Caki2 (cell line): ENCODE measurements around the gene NOTCH1. TPM values are rescaled to one million over a fixed set of nuclear protein-coding genes. Genes with fewer than 3 reads are reported as not detected.

Experiments
- DNase-seq: peaks from one replicate; pipeline ENCODE4 v3.0.0-alpha.2; 2015; ENCODE audit warnings: low read depth
- in situ Hi-C: cut with HindIII; loops from 2 replicates; pipeline ENCODE4 v1.10.0; 2016; ENCODE audit warnings: low sequenced_read_pairs, low pct_unique_long_range_greater_than_20kb, mixed read lengths
- total RNA-seq: library from RNA; depleted of rRNA; stranded (reverse); fragments of >200 nt; shearing (Covaris generic); gene quantifications from 2 replicates; pipeline ENCODE4 v1.2.3, GENCODE V29; 2014; ENCODE audit warnings: low replicate concordance

The NOTCH1 gene
- total RNA-seq, 1 experiment from 2014 or later, result 7.9 TPM

DNA sequence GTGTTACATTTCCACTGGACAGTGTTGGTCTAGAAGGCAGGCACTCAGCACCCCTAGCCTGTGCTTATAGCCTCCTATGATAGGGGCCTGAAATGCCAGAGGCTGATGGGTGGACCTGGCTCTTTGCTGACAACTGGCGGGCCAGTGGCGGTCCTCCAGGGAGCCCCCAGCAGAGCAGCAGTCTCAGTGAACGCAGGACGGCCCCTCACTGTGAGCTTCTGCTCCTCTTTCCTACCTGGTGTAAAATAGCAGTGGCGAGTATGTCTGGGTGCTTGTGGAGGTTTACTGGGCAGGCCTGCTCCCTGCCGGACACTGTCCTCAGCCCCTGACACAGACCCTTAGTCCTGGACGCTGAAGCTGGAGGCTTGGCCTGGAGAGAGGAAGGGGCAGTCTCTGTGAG lies 59.7 kb downstream of the NOTCH1 start:
- in situ Hi-C loops, result loop anchor here (10.0 kb wide), 1 partner anchor 69 kb away; no protein-coding TSS in a partner anchor
- no peak for DNase-seq

DNA sequence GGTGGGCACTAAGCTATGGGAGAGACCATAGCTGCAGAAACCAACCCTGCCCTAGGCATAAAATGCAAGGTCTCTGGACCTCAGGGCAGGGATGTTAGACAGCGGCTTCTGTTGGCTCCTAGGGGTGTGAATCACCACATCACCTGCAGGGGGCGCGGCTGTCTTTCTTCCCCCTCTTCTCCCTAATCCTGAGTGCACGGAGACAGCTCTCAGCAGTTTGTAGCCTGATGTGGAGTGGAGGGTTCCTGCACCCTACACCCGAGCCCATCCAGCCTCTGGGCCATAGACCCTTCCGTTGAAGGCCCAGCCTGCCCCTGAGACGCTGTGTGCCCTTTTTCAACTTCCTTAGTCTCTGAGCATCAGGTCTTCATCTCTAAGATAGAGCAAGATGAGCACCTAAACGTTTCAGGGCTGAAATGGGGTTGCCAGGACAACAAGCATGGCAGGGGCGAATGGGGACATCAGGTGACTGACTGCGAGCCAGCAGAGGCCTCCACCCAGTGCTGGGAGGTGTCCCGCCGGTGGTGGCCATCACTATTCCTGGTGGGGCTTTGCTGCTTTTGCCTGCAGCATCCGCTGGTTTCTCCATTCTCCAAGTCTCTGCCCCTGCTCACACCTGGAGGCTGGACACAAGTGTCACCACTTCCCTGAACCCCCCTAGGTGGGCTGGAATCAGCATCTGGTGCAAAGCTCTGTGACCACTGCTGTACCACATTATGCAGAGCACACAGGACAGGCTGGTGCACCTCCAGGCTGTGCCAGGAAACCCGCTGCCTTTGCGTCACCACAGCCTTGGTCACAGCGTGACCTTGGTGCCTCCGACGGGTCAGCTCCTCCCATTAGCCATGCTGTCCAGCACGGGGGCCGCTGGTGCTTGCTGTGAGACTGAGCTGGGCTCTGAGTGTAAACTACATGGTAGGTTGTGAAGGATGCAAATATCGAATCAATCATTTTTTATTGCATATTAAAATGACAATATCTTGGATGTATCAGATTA lies 60.5 kb downstream of the NOTCH1 start:
- in situ Hi-C loops, result loop anchor here (10.0 kb wide), 1 partner anchor 69 kb away; no protein-coding TSS in a partner anchor

DNA sequence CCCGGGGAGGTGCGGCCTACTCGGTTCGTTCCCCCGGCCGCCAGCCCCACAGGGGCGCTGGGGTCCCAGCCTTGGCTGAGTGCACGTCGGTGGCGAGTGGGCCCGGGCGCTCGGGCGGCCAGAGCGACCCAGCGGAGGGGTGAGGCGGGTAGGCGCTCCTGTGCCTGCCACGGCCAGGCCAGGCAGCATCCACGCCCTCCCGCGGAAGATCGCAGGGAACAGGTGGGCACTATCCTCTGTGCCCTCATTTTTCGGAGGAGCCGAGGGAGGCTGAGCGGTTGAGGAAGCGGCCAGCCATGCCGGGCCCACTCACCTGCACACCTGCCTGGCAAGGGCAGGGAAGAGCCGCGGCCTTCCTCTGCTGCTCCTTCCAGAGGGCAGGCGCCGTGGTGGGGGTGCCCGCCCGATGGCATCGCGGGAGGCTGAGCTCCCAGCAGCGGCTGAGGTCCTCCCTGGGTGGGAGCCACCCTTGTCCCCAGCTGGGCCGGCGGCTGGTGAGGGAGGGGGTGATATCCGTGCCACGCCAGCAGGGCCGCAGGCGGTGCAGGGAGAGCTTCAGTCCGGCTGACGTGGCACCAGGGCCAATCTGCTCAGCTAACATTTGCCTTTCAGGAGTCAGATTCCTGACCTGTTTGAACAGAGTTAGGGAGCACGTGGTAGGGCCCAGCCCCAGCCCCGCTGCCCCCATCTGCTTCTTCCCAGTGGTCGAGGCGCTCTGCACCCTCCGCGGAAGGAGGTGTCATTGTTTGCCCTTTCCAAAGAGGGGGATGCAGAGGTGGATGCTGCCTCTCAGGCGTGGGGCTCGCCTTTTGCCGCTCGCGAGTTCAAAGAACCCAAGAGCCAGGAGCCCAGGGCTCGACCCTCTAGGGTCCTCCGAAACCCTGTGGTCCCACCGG lies 61.4 kb downstream of the NOTCH1 start:
- DNase-seq, result peak; percentile 70
- in situ Hi-C loops, result loop anchor here (10.0 kb wide), 1 partner anchor 70 kb away; no protein-coding TSS in a partner anchor

More for the DNA sequence above, 60.5 kb downstream of the NOTCH1 start:
- peak; percentile 76 for DNase-seq

DNA sequence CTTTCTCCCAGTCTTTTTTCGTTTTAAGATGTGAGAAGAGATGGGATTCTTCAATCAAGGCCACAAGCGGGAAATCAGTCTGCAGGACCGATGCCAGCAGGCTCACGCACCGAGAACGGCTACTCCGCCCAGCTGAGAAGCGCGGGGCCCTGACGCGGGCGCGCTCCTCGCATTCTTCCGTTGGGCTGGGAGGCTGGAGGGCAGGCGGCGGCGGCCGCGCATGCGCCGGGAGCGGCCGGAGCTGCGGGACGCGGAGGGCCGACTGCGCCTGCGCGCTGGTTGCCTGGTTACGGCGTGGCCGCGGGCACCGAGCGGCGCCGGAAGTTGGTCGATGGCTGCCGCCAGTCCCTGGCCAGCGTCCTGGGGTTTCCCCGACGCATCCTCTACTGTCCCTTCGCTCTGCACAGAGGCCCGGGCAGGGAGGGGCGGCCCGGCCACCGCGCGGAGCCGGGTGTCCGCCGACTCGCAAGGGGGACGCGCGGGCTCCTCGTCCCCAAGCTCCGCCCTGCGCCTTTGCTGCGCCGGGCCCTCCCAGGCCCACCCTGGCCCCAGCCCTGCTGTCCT lies 62.2 kb downstream of the NOTCH1 start:
- in situ Hi-C loops, result loop anchor here (10.0 kb wide), 1 partner anchor 71 kb away; no protein-coding TSS in a partner anchor
- DNase-seq, result peak; percentile 96

DNA sequence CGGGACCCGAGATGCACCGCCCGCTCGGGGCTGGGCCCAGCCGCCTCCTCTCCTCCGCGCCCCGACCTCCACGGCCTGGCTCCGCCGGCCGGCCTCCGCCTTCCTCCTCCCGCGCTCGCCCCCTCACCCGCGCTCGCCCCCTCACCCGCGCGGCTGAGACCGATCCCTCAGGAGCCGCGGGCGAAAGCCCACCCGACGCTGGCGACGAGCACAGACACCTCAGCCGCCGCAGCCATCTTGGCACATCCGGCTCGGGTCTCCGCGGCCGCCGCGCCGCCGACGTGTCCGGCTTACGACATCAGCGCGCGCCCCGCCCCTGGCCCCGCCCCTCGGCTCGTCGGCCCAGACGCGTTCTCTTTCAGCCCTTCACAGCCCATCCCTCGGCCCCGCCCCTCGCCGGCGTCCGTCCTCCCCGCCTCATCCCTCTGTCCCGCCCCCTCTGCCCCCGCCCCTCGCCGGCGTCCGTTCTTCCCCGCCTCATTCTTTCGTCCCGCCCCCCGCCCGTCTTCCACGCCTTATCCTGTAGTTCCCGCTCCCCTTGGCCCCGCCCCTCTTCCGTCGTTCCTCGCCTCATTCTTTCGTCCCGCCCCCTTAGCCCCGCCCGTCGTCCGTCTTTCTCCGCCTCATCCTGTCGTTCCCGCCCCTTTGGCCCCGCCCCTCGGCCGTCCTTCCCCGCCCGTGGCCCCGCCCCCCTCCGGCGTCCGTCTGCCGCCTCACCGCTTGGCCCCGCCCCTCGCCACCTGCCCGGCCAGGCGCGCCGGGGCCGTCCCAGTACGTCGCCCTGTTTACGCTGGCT lies 62.9 kb downstream of the NOTCH1 start, which contains the start of gene SEC16A:
Gene SEC16A (minus strand): TSS at position 248 of the 796 bp plus-strand sequence. CDS start 5,425 bp downstream, outside the sequence.
- DNase-seq, result peak; percentile 83
- in situ Hi-C loops, result loop anchor here (10.0 kb wide), 1 partner anchor 72 kb away; no protein-coding TSS in a partner anchor

DNA sequence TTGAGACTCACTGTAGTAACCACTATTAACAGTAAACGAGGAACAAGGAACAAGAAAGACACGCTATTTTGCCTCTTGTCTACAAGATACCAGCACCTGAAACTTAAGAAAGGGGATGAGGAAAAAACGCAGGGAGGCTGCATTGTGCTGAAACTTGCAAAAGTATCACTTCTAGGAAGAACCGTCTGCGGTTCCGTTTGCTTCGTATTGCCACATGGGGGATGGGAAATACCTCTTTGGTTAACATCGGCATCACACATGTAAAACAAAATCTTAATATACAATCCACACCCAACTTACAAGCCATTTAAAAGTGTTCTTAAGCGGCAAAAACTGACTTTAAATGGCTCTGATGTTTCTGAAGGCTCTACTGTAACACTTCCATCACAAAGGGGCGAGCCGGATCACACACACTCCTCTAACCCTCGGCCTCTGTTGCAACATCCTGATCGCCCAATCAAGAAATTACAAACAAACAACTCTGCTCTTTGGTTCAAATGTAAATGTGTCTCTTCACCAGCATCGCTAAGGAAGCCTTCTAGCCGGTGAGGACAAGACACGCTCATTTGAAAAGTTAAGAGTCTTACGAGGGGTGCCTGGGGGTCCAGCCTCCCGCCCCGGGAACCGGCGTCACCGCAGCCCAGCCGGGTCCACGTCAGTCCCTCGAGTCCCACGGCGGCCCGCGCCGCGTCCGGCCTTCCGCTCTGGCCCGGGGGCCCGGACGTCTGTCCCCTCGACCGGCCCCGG lies 63.6 kb downstream of the NOTCH1 start:
- in situ Hi-C loops, result loop anchor here (10.0 kb wide), 1 partner anchor 73 kb away; no protein-coding TSS in a partner anchor
- DNase-seq, result peak; percentile 36

DNA sequence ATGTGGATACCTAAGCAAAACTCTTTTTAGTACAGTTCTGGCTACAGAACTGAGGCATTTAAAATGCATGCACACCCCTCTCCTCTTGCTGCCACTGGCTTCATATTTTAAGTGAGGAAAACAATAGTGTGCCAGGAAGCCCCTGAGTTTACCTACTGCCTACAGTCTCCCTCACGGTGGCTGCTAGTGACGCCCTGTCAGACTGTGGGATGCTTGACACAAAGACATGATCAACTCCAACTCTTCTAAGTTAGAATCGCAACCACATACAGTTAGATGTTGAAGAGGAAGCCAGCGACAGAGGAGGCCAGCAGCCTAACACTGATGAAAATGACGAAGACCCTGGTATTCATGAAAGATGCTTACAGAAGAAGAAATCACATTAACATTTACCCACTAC lies 64.3 kb downstream of the NOTCH1 start:
- in situ Hi-C loops, result loop anchor here (10.0 kb wide), 1 partner anchor 73 kb away; no protein-coding TSS in a partner anchor
- DNase-seq, result no peak

DNA sequence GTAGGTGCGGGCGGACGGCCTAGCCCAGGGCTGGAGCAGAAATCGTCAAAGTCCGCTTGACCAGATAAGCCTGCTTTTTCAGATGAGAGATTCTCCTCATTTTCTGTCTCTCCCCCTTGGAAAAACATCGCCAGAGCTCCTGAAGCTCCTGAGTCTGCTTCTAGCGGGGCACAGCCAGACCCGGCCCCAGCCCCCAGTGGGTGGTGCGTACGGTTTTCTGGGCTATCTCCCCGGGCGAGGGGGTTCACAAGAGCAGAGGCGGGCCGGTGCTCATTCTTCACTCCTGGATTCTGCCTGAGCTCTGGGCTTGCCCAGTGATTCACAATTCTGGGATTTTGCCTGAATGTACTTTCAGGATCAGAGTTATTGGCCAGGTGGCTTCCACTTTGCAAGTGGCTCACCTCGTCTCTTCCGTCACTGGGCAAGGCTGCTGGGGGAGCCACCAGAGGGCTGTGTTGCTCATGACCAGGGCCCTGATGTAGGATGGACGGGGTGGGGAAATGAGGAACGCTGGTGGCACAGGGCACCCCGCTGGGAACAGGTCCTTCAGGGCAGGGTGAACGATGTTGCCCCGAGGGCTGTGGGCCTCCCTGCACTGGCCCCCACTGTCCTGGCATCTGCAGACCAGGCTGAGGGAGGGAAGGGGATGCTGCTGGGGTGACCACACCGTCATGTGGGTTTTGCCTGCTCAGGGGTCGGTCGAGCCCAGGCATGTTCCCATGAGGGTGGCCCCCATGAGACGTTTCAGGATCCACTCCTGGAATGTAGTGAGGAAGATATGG lies 69.3 kb downstream of the NOTCH1 start:
- in situ Hi-C loops, result no loop called here
- DNase-seq, result no peak

DNA sequence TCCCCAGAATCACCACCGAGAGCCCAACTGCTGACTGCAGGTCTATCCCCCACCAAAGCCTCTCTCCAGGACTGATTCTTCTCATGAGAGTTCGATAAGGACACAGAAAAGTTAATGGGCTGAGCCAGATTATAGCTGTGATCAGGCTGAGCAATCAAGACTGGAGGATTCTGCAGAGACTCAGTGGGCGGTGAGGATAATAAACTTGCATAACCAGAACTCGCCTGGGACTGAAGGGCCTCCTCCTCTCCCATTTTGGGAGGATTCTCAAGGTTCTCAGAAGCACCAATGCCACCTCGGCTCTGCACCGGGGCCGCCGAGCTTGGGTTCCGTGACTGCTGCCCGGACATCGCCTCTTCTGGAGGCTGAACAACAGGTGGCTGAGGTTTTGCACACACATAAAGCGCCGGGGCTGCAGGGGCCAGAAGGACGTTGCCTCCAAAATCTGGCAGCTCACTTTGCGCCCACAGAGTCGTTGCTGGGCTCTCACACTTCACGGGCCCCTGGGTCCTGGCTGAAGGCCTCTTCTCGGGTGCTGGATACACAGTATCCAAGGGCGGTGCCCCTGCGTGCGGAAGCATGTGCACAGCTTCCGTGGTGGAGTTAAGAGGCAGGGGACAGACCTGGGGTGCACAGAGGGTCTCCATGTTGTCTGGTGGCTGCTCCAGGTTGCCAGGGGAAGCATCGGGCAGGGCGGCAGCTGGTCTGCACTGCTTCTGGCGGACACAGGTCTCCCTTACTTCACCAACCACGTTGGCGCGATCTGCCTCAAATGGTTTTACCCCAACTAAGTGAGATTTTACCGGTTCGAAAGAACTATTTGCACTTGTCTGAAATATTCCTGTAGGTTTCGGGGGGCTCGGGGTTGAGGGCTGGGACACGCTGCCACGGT lies 70.6 kb downstream of the NOTCH1 start:
- no peak for DNase-seq
- in situ Hi-C loops, result no loop called here

DNA sequence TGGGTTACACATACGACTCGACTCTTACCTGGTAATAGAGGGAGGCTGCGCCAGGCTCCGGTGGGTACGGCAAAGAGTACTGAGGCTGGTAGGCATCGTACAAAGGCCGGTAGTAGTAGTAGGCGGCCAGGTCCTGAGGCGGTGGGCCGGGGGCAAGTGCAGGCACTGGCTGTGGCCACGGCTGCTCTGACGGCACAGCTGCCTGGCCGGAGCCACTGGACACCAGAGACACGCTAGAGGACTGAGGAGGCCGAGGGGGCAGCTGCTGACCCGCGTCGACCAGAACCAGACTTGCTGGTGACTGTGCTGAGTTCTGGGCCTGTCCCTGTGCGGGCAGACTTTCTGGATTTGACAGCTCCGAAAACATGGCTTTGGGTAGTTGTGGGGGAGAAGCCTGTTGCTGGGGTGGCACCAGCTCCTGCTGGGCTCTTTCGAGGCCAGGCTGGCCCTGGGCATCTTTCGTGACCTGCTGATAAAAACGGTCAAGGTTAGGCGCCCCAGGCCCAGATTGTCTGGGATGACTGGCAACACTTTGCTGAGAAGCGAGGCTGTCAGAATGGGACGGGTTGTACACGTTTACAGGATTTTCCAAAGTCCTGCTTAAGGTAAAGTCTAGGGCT lies 71.7 kb downstream of the NOTCH1 start:
- no peak for DNase-seq
- in situ Hi-C loops, result no loop called here

DNA sequence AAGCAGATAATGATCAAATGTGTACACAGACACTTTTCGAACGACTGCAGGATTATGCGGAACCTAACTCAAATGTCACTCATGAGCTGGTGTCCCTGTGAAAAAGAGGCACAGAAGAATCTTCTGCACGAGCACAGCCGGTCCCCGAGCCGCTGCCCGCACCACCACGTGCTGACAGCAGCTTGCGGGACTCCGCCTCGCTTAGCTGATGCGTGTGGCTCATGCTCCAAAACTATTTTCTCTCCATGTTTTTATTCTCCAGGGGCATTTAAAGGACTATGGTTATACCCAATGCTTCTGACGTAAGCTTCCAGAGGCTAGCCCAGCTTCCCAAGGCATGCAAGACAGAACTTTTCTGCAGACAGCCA lies 72.5 kb downstream of the NOTCH1 start:
- in situ Hi-C loops, result no loop called here
- no peak for DNase-seq

DNA sequence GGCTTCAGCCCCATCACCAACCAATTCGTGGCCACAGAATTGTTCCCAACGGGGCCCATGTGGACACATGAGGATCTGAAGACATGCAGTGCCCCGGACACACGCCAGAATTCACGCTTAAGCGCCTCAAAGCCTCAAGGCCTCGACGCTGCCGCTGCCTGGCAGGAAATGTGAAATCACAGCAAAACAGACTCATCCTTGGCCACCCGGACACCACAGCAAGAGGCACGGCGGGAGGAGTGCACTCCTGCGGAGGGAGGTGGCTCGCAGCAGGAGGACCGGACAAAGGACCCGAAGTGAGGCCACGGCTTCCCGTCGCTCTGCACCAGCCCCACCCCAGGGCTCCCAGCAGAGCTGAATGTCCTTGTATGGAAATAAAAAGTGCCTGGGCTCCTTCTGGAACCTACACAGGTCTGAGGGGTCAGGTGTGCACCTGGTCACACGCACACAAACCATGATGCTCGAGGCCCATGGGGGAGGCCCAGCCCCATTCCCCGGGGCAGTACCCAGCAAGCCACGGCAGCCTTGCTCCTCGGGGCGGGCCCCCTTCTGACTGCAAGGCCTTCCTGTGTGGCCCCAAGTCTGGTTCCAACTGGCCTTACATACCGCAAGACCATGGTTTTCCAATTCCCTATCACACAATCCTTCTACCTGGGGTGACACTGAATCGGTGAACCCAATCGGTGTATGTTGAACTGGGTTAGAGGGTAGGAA lies 73.1 kb downstream of the NOTCH1 start:
- in situ Hi-C loops, result no loop called here
- DNase-seq, result no peak

DNA sequence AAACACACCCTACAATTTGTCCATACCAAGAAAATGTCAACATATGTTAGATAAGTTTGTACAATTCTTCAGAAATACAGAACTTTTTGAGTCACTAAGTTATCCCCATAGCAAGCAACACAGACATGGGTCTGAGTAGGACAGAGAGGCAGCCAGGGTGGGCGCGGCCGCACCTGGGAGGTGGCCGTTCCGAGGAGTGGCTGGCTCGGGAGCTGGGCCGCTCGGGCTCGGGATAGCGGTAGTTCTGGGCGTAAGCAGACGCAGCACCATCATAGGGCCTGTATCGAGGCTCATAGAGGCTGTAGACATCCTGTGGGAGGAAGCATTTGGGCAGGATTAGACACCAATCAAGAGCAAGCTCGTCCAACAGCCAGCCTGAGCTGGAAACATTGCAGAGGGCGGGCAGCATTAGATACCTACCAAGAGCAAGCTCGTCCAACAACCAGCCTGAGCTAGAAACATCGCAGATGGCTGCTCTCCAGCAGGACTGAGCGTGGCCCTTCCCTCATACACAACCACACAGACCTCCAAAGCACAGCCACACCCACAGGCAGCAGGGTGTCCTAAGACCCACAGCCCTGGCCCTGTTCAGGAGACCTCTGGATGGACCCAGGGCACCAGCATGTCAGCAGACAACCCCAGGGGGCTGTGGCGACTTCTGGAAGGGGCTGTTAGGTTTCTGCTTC lies 73.9 kb downstream of the NOTCH1 start:
- DNase-seq, result no peak
- in situ Hi-C loops, result no loop called here
